ENCODE measurements around the gene SHANK3.

The SHANK3 gene

DNA sequence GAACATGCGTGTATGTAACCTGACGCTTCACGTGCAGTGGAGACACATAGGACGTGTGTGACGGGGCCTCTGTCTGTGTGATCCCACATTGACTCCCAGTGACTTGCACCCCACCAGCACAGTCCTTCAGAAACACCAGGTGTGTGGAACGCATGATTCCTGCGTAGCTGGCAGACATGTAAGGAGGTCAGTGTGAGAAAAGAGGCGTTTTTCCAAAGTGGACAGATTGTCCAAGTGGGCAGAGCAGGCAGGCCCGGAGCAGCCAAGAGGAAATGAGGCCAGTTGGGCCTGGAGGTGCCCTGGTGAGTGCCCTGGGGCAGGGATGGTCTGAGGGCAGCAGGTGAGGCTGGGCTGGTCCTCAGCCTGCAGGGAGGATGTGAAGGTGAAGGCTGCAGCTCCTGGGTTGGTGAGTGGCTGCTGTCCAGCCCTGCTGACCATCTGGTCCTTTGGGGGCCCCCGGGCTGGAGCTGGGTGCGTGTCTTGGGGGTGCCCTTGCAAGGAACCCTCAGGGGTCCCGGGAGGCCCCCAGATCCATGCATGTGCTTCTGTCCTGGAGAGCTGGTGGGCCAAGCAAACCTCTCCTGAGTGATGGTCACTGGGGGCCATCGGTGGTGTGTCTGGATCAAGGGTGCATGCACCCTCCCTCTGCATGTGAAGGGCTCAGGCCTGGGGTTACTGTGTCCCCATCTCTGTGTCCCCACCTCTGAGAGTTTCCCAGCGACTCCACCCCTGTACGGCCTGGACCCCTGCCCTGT is 26.6 kb downstream of the SHANK3 start:
- DNase-seq (ENCODE audit: low read depth in 2 of 2): no peak

DNA sequence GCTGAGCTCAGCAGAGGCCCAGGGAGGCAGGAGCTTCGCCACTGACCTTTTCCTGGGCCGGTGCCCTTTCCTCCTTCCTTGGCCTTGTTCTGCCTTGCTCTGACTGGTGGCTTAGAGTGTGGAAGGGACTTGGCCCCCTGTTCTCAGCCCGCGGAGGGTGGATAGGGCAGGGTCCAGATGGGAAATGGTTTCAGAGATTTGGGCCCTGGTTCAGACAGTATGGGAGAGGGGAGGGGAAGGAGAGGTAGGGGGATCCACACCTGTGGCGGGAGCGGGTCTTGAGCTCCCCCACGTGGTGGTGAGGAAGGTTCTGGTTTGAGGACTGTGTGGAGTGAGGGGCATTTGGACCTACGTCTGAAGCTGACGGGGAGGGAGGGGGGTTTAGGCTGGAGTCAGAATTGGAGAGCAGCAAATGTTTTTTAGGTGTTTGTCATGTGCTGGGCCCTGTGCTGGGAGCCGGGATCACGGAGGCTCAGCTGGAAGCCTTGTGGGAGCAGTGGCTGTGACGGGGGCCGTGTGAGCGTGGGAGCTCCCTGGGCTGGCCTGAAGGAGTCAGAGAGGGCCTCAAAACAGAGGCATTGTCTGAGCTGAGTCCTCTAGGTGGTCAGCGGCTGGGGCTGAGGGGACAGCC is 27.2 kb downstream of the SHANK3 start:
- no peak for DNase-seq (ENCODE audit: low read depth in 2 of 2)

DNA sequence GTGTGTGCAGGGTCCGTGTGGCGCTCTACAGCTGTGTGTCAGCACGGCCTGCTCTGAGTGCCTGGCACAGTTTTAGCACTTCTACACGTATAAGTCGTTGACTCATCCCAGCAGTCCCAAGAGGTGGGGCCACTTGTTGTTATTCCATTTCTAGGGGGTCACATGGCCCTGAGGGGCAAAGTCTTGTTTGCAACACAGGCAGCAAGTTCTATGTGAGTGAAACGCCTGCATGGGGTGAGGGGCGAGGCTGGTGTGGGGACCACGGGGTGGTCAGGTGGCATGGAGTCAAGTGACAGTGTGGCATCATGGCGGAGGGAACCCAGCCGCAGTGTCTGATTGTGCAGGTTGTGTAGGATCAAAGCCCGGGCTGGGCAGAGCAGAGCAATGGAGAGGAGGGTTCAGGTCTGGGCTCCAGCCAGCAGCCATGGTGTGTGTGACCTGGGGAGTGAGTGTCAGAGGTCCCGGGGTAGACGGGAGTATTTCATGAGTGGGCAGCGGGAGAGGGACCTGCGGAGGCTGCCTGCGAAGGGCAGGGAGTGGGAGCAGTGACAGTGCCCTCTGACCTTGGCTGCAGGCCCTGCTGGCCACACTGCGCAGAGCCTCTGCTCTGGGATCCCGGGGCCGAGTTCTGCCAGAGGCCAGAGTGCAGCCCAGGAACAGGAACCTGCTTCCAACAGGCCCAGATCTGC is 27.9 kb downstream of the SHANK3 start:
- no peak for DNase-seq (ENCODE audit: low read depth in 2 of 2)

DNA sequence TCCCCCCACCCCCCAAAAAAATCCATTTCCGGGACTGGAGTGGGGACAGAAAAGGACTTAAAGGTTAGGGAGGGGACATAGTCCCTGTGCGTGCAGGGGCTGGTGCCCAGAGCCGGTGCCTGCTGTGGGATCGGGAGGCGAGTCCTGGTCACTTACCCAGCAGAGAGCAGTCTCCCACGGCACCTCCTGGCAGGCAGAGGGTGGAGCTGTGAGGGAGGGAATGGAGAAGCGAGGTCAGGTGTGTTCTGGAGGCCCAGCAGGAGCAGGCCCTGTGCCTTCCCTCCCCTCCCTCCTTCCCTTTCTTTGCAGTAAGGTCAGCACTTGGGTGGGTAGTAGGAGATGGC is 28.4 kb downstream of the SHANK3 start:
- DNase-seq (ENCODE audit: low read depth in 2 of 2): no peak

DNA sequence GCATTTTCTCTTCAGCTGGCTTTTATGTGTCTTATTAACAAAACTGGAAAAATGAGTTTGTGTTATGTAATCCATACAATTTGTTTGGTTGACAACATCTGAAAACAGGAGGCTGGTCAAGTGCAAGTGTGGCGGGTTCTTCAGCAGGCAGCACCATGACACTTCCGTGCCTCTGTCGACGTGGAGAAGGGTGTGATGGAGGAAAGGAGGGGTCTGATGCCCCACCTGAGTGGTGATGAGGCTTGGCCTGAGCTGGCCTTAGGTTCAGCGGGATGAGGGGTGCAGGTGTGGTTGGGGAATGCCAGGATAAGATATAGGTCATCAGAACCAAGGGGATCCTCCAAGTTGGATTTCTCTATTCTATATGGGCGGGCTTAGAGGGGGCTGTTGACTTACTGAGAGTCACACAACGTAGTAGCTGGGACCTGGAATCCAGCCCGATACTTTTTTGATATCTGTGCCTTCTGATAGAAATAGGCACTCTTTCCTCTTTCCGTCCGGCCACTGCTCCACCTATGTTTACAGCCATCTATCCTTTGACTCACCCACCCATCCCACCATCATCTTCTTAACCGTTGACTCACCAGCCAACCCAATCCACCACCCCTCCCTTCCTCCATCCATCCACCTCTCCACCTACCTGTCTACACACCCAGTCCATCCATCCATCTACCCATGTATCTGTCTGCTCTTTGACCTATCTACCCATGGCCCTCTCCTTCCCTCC is 29.0 kb downstream of the SHANK3 start:
- no peak for DNase-seq (ENCODE audit: low read depth in 2 of 2)

DNA sequence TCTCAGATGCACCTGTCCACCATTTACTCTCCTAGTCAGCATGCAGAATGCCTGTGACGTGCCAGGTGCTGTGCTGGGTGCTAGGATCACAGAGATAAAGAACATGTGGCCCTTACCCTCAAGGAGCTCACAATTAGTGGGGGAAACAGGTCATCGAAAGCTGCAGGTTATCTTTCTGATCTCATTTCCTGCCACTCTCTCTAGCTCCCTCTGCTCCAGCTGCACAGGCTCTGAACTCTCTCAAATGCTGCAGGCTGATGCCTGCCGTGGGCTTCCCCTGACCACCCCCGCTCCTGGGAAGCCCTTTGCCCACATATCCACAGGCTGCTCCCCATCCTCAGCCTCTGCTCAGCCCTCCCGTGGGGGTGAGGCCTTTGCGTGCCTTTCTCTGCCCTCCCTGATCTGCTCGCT is 29.6 kb downstream of the SHANK3 start:
- no peak for DNase-seq (ENCODE audit: low read depth in 2 of 2)

DNA sequence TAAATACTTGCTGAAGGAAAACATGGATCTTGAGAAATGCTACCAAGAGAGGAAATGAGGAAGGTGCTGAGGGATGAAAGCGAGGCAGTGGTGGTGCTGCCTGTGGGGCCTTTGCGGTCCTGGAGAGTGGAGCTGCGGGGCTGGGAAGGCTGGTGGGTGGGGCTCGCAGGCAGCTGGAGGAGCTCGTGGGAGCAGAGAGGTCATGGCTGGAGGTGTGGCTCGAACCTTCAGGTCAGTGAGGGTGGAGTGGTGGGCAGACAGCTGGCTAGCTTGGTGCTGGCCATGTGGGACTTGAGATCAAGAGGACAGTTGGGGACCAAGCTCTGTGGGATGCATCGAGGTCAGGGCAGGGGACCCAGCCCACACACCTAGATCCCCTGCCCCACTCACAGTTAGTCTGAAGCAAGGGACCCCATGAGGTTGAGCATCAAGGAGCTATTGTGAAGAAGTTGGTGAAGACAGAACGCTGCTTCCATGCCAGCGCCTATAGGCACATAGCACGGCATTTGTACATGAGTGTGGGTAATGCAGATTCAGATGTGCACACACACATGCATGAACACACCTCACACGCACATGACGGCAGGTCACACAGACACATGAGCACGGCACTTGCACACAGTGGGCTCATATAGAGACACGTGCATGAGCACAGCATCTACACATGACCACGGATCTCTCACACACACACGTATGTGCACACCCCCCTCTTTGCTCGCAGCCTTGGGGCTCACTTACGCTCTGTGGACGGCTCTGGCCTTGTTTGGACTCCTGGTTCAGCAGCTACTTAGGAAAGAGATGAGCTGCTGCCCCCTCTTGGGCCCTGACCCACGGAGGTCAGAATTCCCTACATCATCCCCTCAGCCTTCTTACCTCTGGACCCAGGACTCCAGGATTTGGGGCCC is 30.4 kb downstream of the SHANK3 start:
- no peak for DNase-seq (ENCODE audit: low read depth in 2 of 2)

DNA sequence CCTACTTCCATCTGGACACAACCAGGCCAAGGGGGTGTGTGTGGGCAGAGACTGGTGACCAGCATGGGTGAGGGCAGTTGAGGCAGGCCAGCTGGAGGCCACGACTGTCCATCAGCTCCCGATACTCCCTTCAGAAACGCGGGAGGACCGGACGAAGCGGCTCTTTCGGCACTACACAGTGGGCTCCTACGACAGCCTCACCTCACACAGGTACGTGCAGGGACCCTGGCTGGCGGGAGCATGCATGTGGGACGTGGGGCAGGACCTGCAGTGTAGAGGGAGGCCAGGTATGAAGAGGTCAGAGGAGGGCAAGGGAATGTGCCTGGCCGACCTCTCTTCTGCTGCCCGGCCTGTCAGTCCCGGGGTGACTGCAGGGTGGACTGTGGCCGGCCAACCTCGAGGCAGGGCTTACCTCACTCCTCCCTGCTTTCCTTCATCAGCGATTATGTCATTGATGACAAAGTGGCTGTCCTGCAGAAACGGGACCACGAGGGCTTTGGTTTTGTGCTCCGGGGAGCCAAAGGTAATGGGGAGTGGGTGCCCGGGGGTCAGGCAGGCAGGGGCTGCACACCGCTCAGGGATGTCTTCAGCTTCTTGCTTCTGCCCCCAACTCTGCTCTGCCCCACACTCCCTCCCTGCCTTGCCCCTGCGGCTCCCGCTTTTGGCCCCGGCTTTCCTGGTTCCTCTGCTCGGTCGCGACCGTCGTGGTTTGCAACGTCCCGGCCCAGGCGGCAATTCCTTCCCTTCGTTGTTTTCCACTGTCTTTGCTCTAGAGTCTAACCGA is 31.3 kb downstream of the SHANK3 start:
- DNase-seq (ENCODE audit: low read depth in 2 of 2): no peak

DNA sequence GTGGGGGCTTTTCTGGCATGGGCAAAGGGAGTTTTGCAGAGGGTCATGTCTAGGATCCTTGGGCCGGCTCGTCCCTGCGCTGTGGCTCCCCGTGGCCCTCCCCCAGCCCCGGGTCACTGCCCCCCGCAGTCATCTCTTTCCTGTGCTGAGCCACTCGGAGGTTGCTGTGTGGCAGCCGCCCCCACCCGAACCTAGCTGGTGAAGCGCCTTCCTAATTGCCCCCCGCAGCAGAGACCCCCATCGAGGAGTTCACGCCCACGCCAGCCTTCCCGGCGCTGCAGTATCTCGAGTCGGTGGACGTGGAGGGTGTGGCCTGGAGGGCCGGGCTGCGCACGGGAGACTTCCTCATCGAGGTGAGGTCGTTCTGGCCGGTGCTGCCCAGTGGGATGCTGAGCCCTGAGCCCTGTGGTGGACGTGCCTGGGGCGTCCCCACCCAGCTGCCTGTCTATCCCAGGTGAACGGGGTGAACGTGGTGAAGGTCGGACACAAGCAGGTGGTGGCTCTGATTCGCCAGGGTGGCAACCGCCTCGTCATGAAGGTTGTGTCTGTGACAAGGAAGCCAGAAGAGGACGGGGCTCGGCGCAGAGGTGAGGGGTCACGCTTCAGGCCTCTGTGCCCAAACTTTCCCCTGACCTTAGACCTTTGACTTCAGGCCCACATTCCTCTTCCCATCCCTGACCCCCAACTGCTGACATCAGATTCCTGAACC is 32.0 kb downstream of the SHANK3 start:
- DNase-seq (ENCODE audit: low read depth in 2 of 2): no peak

DNA sequence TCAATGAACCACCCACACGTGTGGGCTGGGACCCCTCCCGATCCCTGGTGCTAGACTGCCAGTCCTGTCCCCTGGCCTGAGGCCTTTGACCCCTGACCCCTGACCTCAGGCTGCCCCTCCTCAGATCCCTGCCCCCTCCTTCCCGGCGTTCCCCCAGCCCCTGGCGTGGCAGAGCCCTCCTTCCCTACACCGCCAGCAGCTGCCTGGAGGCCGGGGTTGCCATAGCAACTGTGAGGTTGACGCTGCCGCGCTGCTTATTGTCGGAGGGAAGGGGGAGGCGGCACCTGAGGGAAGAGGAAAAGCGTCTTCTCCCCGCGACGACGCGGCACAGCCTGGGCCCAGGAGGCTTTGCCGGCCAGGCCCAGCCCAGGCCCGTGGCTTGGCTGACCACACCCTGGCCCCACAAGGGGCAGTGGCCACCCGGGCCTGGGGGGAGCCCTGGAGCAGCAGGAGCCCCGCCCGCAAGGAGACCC is 32.6 kb downstream of the SHANK3 start:
- DNase-seq (ENCODE audit: low read depth in 2 of 2): no peak

DNA sequence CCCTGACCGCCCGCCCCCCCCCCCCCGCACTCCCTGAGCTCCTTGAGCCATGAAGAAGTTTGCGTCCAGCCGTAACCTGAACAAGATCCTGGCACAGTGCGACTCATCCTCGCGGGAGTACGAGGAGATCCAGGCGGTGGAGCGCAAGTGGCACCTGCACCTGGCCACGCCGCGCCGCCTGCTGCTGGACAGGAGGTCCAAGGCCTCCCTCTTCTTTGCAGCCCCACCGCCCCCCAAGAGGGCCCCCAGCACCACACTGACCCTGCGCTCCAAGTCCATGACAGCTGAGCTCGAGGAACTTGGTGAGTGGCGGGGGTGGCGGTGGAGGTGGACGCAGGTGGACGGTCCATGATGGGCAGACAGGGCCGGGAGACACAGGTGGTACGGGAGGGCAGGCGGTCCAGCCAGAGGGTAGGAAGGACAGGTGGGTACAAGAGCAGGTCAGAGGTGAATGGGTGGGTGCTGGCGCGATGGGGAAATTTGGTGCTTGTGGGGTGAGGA is 33.3 kb downstream of the SHANK3 start:
- DNase-seq (ENCODE audit: low read depth in 2 of 2): no peak

DNA sequence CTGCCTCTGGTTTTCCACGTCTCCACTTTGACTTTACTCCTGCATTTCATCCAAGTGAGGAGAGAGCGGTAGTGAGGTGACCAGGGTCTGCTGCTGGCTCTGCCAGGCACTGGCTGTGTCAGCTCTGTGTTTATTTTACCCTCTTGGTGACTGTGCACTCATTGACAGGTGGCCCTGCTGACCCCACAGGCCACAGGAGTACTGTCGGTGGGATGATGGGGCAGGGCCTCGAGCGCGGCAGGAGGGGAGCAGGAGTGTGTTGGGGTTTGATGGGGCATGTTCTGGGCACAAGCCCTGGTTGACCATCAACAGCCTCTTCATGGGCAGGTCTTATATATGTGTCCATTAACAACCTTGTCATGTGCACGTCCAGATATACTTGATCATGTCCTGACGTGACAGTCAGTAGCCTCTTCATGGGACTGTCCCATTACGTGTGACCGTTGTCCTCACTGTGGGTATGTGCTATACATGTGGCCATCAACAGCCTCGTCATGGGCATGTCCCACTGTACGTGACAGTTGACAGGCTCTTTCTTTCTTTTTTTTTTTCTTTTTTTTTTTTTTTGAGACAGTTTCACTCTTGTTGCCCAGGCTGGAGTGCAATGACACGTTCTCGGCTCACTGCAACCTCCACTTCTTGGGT is 34.0 kb downstream of the SHANK3 start:
- DNase-seq (ENCODE audit: low read depth in 2 of 2): no peak

DNA sequence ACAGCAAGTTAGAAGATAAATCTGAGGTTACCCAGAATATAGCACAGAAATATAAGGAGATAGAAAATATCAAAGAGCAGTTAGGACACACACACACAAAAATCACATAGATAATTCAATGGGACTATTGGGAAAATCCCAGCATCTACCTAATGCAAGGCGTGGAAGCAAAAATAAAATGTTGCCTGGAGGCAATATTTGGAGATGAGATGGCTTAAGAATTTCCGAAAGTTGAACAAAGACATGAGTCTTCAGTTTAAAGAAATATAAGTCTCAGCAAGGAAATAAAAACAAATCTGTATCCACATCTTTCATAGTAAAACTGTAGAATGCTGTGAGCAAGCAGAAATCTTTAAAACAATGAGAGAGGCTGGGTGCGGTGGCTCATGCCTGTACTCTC is 35.9 kb downstream of the SHANK3 start:
- DNase-seq (ENCODE audit: low read depth in 2 of 2): no peak

DNA sequence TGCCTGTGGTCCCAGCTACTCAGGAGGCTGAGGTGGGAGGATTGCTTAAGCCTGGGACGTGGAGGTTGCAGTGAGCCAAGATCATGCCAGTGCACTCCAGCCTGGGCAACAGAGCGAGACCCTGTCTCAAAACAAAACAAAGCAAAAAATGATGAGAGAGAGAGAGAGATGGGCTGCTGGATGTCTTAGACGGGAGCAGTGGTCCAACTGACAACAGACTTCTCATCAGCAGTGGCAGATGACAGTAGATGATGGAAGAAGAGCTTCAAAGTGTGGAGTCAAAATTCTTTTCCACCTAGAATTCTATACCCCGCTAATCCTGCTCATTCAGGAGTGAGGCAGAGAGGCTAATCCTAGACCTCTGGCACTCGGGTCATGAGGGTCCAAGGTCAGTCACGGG is 36.4 kb downstream of the SHANK3 start:
- DNase-seq (ENCODE audit: low read depth in 2 of 2): no peak

DNA sequence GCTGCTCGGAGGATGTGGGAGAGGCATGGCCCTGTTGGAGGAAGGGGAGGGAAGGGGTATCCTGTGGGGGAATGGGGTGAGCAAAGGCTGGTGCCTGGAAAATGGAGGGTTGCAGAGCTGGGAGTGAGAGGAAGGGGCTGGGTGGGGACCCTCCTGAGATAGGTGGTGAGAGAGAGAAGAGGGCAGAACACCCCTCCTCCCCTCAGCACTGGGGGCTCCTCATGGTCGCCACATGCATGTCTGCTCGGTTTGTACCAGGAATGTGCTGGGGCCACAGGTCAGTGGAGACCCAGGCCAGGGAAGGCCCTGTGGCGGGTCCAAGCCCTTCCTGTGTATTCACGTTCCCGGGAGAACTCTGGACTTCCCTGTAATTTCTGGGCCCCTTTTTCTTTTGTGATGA is 37.6 kb downstream of the SHANK3 start:
- no peak for DNase-seq (ENCODE audit: low read depth in 2 of 2)

DNA sequence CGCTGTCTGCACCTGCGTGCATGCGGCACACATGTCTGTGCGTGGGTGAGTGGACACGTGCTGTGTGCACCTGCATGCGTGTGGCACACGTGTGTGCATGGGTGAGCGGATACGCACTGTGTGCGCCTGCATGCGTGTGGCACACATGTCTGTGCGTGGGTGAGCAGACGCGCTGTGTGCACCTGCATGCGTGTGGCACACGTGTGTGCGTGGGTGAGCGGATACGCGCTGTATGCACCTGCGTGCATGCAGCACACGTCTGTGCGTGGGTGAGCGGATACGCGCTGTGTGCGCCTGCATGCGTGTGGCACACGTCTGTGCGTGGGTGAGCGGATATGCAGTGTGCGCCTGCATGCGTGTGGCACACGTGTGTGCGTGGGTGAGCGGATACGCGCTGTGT is 38.3 kb downstream of the SHANK3 start:
- no peak for DNase-seq (ENCODE audit: low read depth in 2 of 2)

DNA sequence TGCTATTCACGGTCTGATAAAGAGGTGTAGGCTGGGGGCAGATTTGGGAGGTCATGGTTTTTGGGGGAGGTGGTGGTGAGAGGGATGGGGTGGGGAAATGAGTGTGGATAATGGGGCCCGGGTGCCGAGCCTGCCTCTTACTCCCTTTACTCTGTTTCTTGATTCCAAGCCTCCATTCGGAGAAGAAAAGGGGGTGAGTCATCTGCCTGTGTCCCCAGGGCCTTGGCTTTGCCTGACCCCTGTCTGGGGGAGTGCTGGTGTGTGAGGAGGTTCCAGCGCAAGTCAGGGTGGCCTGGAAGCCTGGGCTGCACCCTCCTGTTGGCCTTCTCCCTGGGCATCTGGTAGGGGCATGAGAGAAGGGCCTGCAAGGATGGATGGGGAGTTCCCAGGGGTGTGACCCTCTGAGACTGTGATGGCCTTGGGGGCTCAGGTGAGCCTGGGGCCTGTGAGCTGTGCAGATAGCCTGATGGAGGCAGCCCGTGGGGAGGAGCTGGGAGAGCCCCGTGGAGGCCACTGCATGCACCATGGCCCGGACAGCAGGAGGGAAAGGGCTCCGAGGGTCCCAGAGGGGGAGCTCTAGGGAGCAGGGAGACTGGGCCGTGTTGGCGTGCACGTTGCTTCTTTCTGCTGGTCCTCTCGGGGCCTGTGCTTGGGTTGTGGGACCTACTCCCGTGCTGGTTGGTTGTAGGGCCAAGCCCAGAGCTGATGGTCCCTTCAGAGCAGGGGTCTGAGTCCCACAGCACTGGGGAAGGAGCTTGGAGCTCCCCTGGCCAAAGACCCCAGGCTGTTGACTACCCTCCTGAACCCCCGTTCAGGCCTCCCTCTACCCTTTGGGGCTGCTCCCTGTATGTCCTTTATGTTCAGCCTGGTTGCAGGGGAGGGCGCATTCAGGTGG is 39.1 kb downstream of the SHANK3 start:
- DNase-seq (ENCODE audit: low read depth in 2 of 2): no peak

DNA sequence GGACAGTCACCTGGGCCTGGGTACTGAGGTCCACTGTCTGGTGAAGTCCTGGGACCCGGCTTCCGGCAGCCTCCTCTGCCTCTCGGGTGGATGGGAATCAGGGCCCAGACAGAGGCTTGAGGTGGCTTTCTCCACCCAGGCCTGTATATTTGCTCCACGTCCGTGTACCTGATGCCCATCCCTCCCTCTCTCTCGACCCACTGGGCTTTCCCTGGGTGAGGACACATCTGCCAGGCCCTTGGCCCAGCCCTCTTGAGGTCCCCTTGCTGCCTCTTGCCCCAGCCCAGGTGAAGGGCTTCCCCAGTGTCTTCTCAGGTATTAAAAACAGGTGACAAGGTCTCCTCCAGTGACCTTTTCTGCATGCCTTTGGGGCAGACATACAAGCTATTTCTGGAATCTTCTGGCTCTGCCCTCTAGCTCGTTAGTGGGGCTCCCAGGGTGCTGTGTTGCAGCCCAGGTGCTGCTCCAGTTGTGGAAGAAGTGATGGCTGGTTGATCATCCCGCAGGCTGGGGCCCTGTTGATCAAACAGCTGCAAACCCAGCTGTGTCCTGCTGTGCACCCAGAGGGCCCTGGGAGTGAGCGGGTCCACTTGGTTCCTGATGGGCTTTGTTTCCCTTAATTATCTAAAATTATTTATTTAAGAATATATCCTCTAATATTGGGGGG is 39.9 kb downstream of the SHANK3 start:
- no peak for DNase-seq (ENCODE audit: low read depth in 2 of 2)

All from activated CD4-positive, alpha-beta T cell treated with anti-CD3 and anti-CD28 coated beads for 24 hours (primary cell).